T-cell (primary cell): ENCODE measurements around the gene LYZL2. TPM values are rescaled to one million over a fixed set of nuclear protein-coding genes. Genes with fewer than 3 reads are reported as not detected.

ENCODE experiments used
- ATAC-seq, 4 experiments: fragments of 200-7000 bp in 3 of 4; fragments of 150-1000 bp in 1 of 4; cut with Tn5 transposase; replicated peaks in 1 of 4; 1 replicate in 3 of 4; 2 replicates in 1 of 4; pipeline ENCODE4 v1.10.0; 2021; ENCODE audit warnings: moderate library complexity in 3 of 4, mild to moderate bottlenecking in 2 of 4, moderate number of reproducible peaks in 1 of 4
- CTCF ChIA-PET, 2 donors: fragments of 300-600 bp; sonication (Branson Sonifier 250); formaldehyde crosslinking; loops; one replicate each; lab custom pipeline; 2022; ENCODE audit warnings: antibody characterized with exemption in 2 of 2; lab: Charles Lee
- POLR2A ChIA-PET, 2 donors: fragments of 300-600 bp; sonication (Branson Sonifier 250); formaldehyde crosslinking; loops; one replicate each; lab custom pipeline; 2022; ENCODE audit warnings: antibody characterized with exemption in 2 of 2; lab: Charles Lee
- DNase-seq, 35 experiments: peaks; one replicate each; pipeline versions ENCODE4 v3.0.0 to v3.0.0-alpha.2; 2013 to 2023
- H3K27ac ChIP-seq: one replicate; pipeline ENCODE4 v1.5.1; 2013; ENCODE audit warnings: low read length
- H3K27me3 ChIP-seq, 2 experiments: replicated peaks in 1 of 2; 1 replicate in 1 of 2; 2 replicates in 1 of 2; pipeline versions ENCODE4 v1.6.1 to v1.7.0; 2013; ENCODE audit warnings: low read length in 1 of 2, mixed read lengths in 1 of 2; ENCODE audit not compliant: control insufficient read depth in 2 of 2, insufficient read depth in 2 of 2; ENCODE audit errors: extremely low read depth in 1 of 2
- H3K36me3 ChIP-seq, 2 donors: 1 replicate in 1 of 2; 2 replicates in 1 of 2; pipeline versions ENCODE4 v1.6.1 to v1.7.0; 2013; ENCODE audit warnings: low read length in 1 of 2; ENCODE audit not compliant: control insufficient read depth in 2 of 2, insufficient read depth in 1 of 2; ENCODE audit errors: extremely low read depth in 1 of 2
- H3K4me1 ChIP-seq, 2 experiments: 1 replicate in 1 of 2; 2 replicates in 1 of 2; pipeline versions ENCODE4 v1.6.1 to v1.7.0; 2013; ENCODE audit warnings: low read length in 2 of 2, mixed read lengths in 1 of 2; ENCODE audit not compliant: insufficient read depth in 2 of 2, control insufficient read depth in 1 of 2; ENCODE audit errors: extremely low read depth in 1 of 2
- H3K4me3 ChIP-seq, 2 donors: 1 replicate in 1 of 2; 2 replicates in 1 of 2; pipeline versions ENCODE4 v1.5.1 to v1.7.0; 2013; ENCODE audit warnings: mild to moderate bottlenecking in 2 of 2, low read length in 1 of 2, moderate library complexity in 1 of 2; ENCODE audit not compliant: control insufficient read depth in 1 of 2; ENCODE audit errors: extremely low read depth in 1 of 2
- H3K9me3 ChIP-seq: 2 replicates; pipeline ENCODE4 v1.7.0; 2013
- H3K27ac Mint-ChIP-seq, 2 donors: one replicate each; pipeline ENCODE4 v1.8.0; 2020 to 2021; ENCODE audit warnings: mild to moderate bottlenecking in 2 of 2, mixed read lengths in 2 of 2
- H3K27me3 Mint-ChIP-seq, 2 donors: one replicate each; pipeline ENCODE4 v1.8.0; 2021 to 2022; ENCODE audit warnings: mixed read lengths in 2 of 2
- H3K36me3 Mint-ChIP-seq: one replicate; pipeline ENCODE4 v1.8.0; 2021; ENCODE audit warnings: mixed read lengths
- H3K4me1 Mint-ChIP-seq, 3 donors: one replicate each; pipeline ENCODE4 v1.8.0; 2020 to 2022; ENCODE audit warnings: mixed read lengths in 3 of 3, mild to moderate bottlenecking in 1 of 3
- H3K4me3 Mint-ChIP-seq, 3 donors: one replicate each; pipeline ENCODE4 v1.8.0; 2020 to 2022; ENCODE audit warnings: mild to moderate bottlenecking in 3 of 3, mixed read lengths in 3 of 3, moderate library complexity in 3 of 3
- H3K9me3 Mint-ChIP-seq, 3 donors: one replicate each; pipeline ENCODE4 v1.8.0; 2020 to 2022; ENCODE audit warnings: mixed read lengths in 3 of 3
- WGBS: methylation state at CpG from one replicate; pipeline ENCODE4 v1.1.5; 2013; ENCODE audit warnings: missing lambda C conversion rate; ENCODE audit not compliant: insufficient coverage; 5-methylcytosine and 5-hydroxymethylcytosine counted together
- total RNA-seq, 35 experiments: library from RNA in 6 of 35; stranded (reverse) in 6 of 35; fragments of 120-200 nt in 1 of 35; gene quantifications; one replicate each; pipeline versions ENCODE4 v1.2.1 to v1.2.4 and lab custom pipeline; 2013 to 2026

The LYZL2 gene
- total RNA-seq, 5 donors from 2014 or later (not counting 1 experiment from before 2014, with no cell fraction given): not detected

GRCh38 chr10:30573721-30574431 lies 55.7 kb downstream of the LYZL2 start:
- no peaks in the 10 kb centered on the region for H3K9me3 Mint-ChIP-seq
- no peaks in the 10 kb centered on the region for H3K27me3 Mint-ChIP-seq
- no peaks in the 10 kb centered on the region for H3K4me1 Mint-ChIP-seq
- H3K27ac ChIP-seq: no peak overlapping the region
- H3K27ac Mint-ChIP-seq: no peak overlapping the region
- ATAC-seq: no peak
- no peaks in the 10 kb centered on the region for H3K4me1 ChIP-seq
- no peaks in the 10 kb centered on the region for H3K9me3 ChIP-seq
- ChIA-PET POLR2A (no interaction called here), CTCF (interaction anchor here in 1 of 2 donors (0.7 kb wide), 1 partner anchor 212 kb away, joined by 3 read pairs; no protein-coding TSS in a partner anchor)
- H3K4me3 Mint-ChIP-seq: no peak overlapping the region
- H3K36me3 Mint-ChIP-seq: no peaks in the 10 kb centered on the region
- no peak overlapping the region for H3K4me3 ChIP-seq
- H3K36me3 ChIP-seq: no peaks in the 10 kb centered on the region
- no peaks in the 10 kb centered on the region for H3K27me3 ChIP-seq
- WGBS: 82% methylated on average over 2 of the region's 7 CpGs
- no peak for DNase-seq

- POLR2A ChIA-PET: no interaction called here
- H3K36me3 Mint-ChIP-seq: no peaks in the 10 kb centered on the region
- no CpG with 5 or more reads among the region's 2 CpGs for WGBS
Measured at GRCh38 chr10:30565449-30565848, 64.1 kb downstream of the LYZL2 start.

DNA sequence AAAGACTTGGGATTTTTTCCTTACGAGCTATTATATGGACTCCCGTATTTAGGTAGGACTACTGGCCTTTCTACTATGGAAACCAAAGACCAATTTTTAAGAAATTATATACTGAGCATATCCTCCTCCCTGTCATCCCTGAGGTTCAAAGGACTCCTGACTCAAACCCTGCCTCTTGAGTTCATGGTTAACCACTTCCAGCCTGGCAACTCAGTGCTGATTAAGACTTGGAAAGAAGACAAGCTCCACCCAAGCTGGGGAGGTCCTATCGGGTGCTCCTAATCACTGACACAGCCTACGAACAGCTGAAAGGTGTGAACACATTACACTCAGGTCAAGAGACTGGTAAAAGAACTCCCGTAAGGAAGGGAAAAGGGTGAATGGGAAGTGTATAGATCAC lies 66.8 kb downstream of the LYZL2 start:
- Mint-ChIP-seq H3K4me1 (no peaks in the 10 kb centered on the region), H3K36me3 (no peaks in the 10 kb centered on the region), H3K27ac (no peak overlapping the region), H3K9me3 (no peaks in the 10 kb centered on the region), H3K27me3 (peaks cover 4 to 19% of the 10 kb centered on the region in 2 donors), H3K4me3 (no peak overlapping the region)
- H3K27ac ChIP-seq: no peak overlapping the region
- H3K4me1 ChIP-seq: no peaks in the 10 kb centered on the region
- no peak for DNase-seq
- no peaks in the 10 kb centered on the region for H3K9me3 ChIP-seq
- POLR2A ChIA-PET: no interaction called here
- CTCF ChIA-PET: interaction anchor here in 1 of 2 donors (0.6 to 1.2 kb wide), 2 partner anchors 22 to 27 kb away, joined by 3 to 4 read pairs; no protein-coding TSS in a partner anchor
- H3K27me3 ChIP-seq: peaks cover 0 to 10% of the 10 kb centered on the region in 2 experiments
- no CpG with 5 or more reads among the region's 5 CpGs for WGBS
- H3K36me3 ChIP-seq: no peaks in the 10 kb centered on the region
- no peak overlapping the region for H3K4me3 ChIP-seq
- no peak for ATAC-seq

More at GRCh38 chr10:30565449-30565848, 64.1 kb downstream of the LYZL2 start:
- H3K27ac Mint-ChIP-seq: no peak overlapping the region
- Histone ChIP-seq H3K4me3 (no peak overlapping the region), H3K4me1 (no peaks in the 10 kb centered on the region), H3K36me3 (no peaks in the 10 kb centered on the region), H3K27ac (no peak overlapping the region), H3K9me3 (no peaks in the 10 kb centered on the region), H3K27me3 (peaks cover 0 to 13% of the 10 kb centered on the region in 2 experiments)
- ATAC-seq: no peak
- no peaks in the 10 kb centered on the region for H3K9me3 Mint-ChIP-seq
- DNase-seq: no peak
- no peaks in the 10 kb centered on the region for H3K4me1 Mint-ChIP-seq
- no peak overlapping the region for H3K4me3 Mint-ChIP-seq
- H3K27me3 Mint-ChIP-seq: peaks cover 4 to 19% of the 10 kb centered on the region in 2 donors
- CTCF ChIA-PET: interaction anchor here in 1 of 2 donors (0.7 kb wide), 1 partner anchor 105 kb away, joined by 3 read pairs; no protein-coding TSS in a partner anchor

Other genes starting within 250 kb of the LYZL2 start
- gene MAP3K8, start 195.6 kb downstream of the LYZL2 start, total RNA-seq: 10 to 100 TPM in 3 of 5 donors, 1 to 10 TPM in 2; 3.5 to 27.4 (median 11.0) TPM